Astrocyte of the cerebellum (primary cell): ENCODE data around the gene KCNJ12.

ENCODE experiments used
- DNase-seq: peaks from one replicate; pipeline ENCODE4 v3.0.0-alpha.2; 2011; ENCODE audit warnings: low read depth
- H3K4me3 ChIP-seq: 2 replicates; pipeline ENCODE4 v1.5.1; 2011; ENCODE audit warnings: mild to moderate bottlenecking, low read depth, low read length, moderate library complexity
- in situ Hi-C: cut with HindIII; loops from 2 replicates; pipeline ENCODE4 v1.10.0; 2017; ENCODE audit warnings: low sequenced_read_pairs
- TF ChIP-seq, protein P1 (sequence below): IDR thresholded peaks from 2 replicates; pipeline ENCODE4 v1.5.1; 2012; ENCODE audit warnings: low read length, low read depth, moderate library complexity, mild to moderate bottlenecking; ENCODE audit errors: missing control alignments

The KCNJ12 gene

DNA sequence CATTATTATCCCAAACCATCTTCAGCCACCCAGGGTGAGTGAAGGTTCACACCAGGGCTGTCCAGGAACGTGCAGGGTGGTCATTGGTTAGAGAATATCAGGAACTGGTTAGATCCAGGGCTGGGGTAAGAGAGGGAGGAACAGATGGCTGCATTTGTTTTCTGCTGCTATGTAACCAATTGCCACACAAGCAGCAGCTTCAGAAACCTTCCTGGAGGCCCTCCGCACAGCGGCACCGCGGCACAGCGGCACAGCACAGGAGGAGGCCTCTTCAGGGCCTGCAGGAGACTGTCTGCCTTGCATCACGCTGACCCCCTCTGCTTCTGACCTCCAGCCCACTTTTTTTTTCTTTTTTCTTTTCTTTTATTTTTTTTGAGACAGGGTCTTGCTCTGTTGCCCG is 86.1 kb downstream of the KCNJ12 start:
- no peak for DNase-seq
- in situ Hi-C loops, result no loop called here
- TF ChIP-seq, protein P1, sequence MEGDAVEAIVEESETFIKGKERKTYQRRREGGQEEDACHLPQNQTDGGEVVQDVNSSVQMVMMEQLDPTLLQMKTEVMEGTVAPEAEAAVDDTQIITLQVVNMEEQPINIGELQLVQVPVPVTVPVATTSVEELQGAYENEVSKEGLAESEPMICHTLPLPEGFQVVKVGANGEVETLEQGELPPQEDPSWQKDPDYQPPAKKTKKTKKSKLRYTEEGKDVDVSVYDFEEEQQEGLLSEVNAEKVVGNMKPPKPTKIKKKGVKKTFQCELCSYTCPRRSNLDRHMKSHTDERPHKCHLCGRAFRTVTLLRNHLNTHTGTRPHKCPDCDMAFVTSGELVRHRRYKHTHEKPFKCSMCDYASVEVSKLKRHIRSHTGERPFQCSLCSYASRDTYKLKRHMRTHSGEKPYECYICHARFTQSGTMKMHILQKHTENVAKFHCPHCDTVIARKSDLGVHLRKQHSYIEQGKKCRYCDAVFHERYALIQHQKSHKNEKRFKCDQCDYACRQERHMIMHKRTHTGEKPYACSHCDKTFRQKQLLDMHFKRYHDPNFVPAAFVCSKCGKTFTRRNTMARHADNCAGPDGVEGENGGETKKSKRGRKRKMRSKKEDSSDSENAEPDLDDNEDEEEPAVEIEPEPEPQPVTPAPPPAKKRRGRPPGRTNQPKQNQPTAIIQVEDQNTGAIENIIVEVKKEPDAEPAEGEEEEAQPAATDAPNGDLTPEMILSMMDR, result no peak
- no peak overlapping the region for H3K4me3 ChIP-seq

DNA sequence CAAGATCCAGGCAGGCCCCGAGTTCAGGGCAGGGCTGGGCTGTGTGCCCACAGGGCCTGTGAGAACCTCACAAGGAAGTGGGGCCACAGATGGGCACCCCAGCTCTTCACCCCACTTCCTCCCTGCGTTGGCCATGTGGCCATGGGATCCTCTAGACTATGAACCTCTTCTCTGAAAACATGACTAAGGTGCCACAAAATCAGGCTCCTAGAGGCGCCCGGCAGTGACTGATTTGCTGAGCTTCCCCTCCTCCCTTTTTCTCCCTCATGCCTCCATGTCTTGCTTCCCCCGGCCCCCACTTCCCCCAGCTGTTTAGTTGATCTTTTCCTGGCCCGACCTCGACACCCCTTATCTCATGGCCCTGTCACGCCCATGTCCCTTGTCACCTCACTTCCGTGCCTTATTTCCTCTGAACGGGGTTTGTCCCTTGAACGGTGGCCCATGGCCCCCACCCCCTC is 87.1 kb downstream of the KCNJ12 start:
- TF ChIP-seq, protein P1, result no peak
- in situ Hi-C loops, result no loop called here
- no peak overlapping the region for H3K4me3 ChIP-seq
- no peak for DNase-seq

DNA sequence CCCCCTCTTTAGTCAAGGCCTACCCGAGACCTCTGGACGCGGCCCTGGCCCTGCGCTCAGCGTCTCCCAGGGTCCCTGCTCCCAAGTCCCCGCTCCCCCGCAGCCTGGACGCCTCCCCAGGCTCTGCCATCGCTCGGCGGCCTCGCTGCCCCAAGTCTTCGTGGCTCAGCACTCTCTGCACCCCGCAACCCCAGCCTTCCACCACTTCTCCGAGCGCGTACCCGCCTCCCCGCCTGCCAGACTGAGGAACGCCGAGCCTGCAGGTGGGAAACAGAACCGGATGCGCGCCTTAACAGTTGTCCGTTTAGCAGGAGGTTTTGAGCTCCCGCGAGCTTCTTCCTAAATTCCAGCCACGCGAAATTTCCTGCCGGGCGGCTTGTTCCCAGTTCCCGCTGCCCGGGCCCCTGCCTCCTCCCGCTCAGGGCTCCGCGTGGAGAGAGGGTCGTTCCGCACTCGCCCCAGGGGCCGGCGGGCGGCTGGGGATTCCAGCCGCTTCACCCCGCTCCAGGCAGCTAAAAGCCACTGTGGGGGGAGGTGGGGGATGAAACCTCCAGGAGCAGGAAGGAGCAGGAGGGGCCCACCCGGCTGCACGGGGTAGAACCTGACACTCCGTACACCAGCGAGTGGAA is 87.7 kb downstream of the KCNJ12 start:
- TF ChIP-seq, protein P1, result no peak
- no peak for DNase-seq
- H3K4me3 ChIP-seq, result no peak overlapping the region
- in situ Hi-C loops, result no loop called here

DNA sequence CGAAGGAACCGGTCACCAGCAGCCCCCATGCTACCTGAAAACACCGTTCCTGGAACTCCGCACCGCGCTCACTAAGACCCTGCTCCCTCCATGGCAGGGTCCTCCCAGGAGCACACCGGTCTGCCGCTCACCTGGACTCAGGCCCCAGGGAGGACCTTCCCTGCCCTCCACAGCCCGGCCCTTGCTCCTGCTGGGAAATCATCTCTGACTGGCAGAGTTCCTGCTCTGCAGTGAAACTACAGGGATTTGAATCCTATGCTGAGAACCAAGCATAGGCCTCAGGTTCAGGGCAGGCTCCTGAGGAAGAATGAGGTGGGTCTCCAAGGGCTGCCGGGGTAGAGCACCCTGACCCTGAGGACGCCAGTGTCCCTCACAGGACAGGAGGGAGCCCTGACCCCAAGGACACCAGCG is 88.5 kb downstream of the KCNJ12 start:
- no peak for DNase-seq
- H3K4me3 ChIP-seq, result no peak overlapping the region
- in situ Hi-C loops, result no loop called here
- TF ChIP-seq, protein P1, result no peak

DNA sequence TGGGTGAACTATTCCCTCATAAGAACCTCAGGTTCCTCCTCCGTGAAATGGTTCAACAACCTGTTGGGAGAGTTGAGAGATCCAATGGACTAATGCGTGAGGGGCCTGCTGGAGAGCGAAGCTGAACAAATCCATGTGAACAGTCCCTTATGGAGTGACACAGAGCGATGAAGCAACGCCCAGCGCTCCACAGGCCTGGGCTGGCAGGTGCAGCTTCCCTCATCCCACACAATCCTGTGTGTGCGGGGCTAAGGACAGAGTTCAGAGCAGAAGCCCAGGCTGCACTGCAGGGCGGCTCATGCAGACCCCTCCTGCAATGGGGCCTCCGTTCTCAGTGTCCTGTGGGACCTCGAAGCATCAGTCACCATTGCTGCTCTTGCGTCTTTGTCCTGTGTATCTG is 90.4 kb downstream of the KCNJ12 start:
- DNase-seq, result no peak

DNA sequence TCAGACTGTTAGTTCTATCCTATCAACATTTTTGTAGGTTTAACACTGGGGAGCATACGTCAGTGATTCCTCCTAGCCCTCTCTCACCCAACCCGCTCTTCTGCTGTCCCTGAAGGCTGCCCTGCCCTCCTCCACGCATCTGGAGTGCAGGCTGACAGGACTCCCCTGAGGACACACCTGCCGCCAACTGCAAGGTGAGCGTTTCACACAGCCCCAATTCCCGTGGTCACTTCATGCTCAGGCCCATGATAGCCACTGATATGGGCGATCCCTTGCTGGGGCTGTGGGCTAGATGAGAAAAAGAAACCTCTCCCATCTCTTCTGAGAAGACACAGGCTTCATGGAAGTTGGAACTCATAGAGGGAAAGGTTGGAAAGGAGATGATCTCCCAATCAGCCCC is 91.0 kb downstream of the KCNJ12 start:
- in situ Hi-C loops, result no loop called here
- TF ChIP-seq, protein P1, result no peak
- DNase-seq, result no peak
- no peak overlapping the region for H3K4me3 ChIP-seq

More for the DNA sequence above, 90.4 kb downstream of the KCNJ12 start:
- no peak overlapping the region for H3K4me3 ChIP-seq
- TF ChIP-seq, protein P1, result no peak
- in situ Hi-C loops, result no loop called here
